Vagina (tissue), 2 donors: ENCODE measurements around the gene ZSCAN26.
"Not testable (repeated sequence)": the region's sequence is repeated elsewhere in the genome, so short reads cannot be mapped to it uniquely, and the experiment has no call there.

Experiments used
- CTCF ChIP-seq, 3 experiments: fragments of 450-650 bp in 2 of 3; fragments of 200-600 bp in 1 of 3; sonication (generic) in 1 of 3; IDR thresholded peaks; one replicate each; pipeline ENCODE4 v1.5.1; 2017 to 2019; ENCODE audit warnings: antibody characterized with exemption in 3 of 3, mild to moderate bottlenecking in 2 of 3, moderate library complexity in 2 of 3
- POLR2A ChIP-seq, 2 donors: fragments of 450-650 bp; IDR thresholded peaks; one replicate each; pipeline ENCODE4 v1.6.1; 2017; ENCODE audit warnings: antibody characterized with exemption in 2 of 2, mild to moderate bottlenecking in 2 of 2, moderate library complexity in 2 of 2

- not testable (repeated sequence) for TF ChIP-seq CTCF, POLR2A (IDR thresholded peaks at IDR 0.05)
These were observed 39.4 kb downstream of the ZSCAN26 start for GRCh38 chr6:28306363-28306762.
